Stimulated activated CD8-positive, alpha-beta memory T cell treated with anti-CD3 and anti-CD28 coated beads, Interleukin-4, amount 100 ng/mL, for 1 hour (primary cell): ENCODE results near the gene DPT.

Experiments
- DNase-seq, 2 donors: peaks; one replicate each; pipeline ENCODE4 v3.0.0-alpha.2; 2020; ENCODE audit warnings: low read depth in 2 of 2, low spot score in 1 of 2

Gene DPT

GRCh38 chr1:168665975-168666374 lies 63.0 kb downstream of the DPT start:
- no peak for DNase-seq

- DNase-seq, result no peak
Observed at GRCh38 chr1:168664069-168664834, 64.8 kb downstream of the DPT start.

- no peak for DNase-seq
Observed at GRCh38 chr1:168656485-168656884, 72.5 kb downstream of the DPT start.

- DNase-seq, result no peak
Observed at GRCh38 chr1:168654198-168654915, 74.6 kb downstream of the DPT start.

- no peak for DNase-seq
Observed at GRCh38 chr1:168653567-168653966, 75.4 kb downstream of the DPT start.

- DNase-seq, result no peak
Observed at GRCh38 chr1:168645721-168646120, 83.3 kb downstream of the DPT start.
